OCI-LY3 (cell line): ENCODE results near the gene MAP4K5.

Source experiments
- H2AFZ ChIP-seq: fragments of 200-600, 300-600 bp; shearing (Covaris generic); 2 replicates; pipeline ENCODE4 v1.6.0; 2014; ENCODE audit warnings: antibody characterized with exemption, low read depth, low read length
- H3K27ac ChIP-seq: fragments of 200-600, 300-600 bp; sonication (generic); 2 replicates; pipeline ENCODE4 v1.5.1; 2014; ENCODE audit warnings: mild to moderate bottlenecking, low read length, moderate library complexity, mixed read lengths
- H3K27me3 ChIP-seq: fragments of 200-600, 300-600 bp; sonication (generic); 2 replicates; pipeline ENCODE4 v1.6.1; 2014; ENCODE audit warnings: low read depth, low read length, mixed read lengths
- H3K36me3 ChIP-seq: fragments of 200-600, 300-600 bp; sonication (generic); replicated peaks from 2 replicates; pipeline ENCODE3; 2014; ENCODE audit warnings: low read depth, low read length, mixed read lengths
- H3K4me1 ChIP-seq: fragments of 300-600, 200-600 bp; sonication (generic); 2 replicates; pipeline ENCODE4 v1.6.1; 2014; ENCODE audit warnings: low read length, mixed read lengths
- H3K4me2 ChIP-seq: fragments of 200-600, 300-600 bp; sonication (generic); 2 replicates; pipeline ENCODE4 v1.6.1; 2014; ENCODE audit warnings: low read length, mixed read lengths
- H3K4me3 ChIP-seq: fragments of 300-600, 200-600 bp; sonication (generic); 2 replicates; pipeline ENCODE4 v1.5.1; 2014; ENCODE audit warnings: antibody characterized with exemption, mild to moderate bottlenecking, low read length, moderate library complexity
- H3K79me2 ChIP-seq: fragments of 300-600, 200-600 bp; shearing (Covaris generic); 2 replicates; pipeline ENCODE4 v1.6.1; 2014; ENCODE audit warnings: mild to moderate bottlenecking, low read length, mixed read lengths
- H3K9ac ChIP-seq: fragments of 300-600, 200-600 bp; shearing (Covaris generic); 2 replicates; pipeline ENCODE4 v1.6.0; 2014; ENCODE audit warnings: mild to moderate bottlenecking, low read length, moderate library complexity
- H3K9me3 ChIP-seq: fragments of 200-600, 300-600 bp; shearing (Covaris generic); 2 replicates; pipeline ENCODE4 v1.6.1; 2014; ENCODE audit warnings: low read length, mixed read lengths; ENCODE audit not compliant: insufficient read depth
- H4K20me1 ChIP-seq: fragments of 200-600, 300-600 bp; sonication (generic); 2 replicates; pipeline ENCODE4 v1.6.1; 2016; ENCODE audit warnings: low read length, mixed read lengths; ENCODE audit not compliant: insufficient read depth
- EZH2phosphoT487 ChIP-seq: fragments of 200-600 bp; shearing (Covaris generic); IDR thresholded peaks from 2 replicates; pipeline ENCODE4 v1.6.1; 2018; ENCODE audit warnings: antibody characterized with exemption, mixed run types, low read depth
- TF ChIP-seq, protein P1 (sequence below): fragments of 200-600, 300-600 bp; sonication (generic); IDR thresholded peaks from 2 replicates; pipeline ENCODE4 v1.5.1; 2014; ENCODE audit warnings: antibody characterized with exemption, low read length, low read depth

The MAP4K5 gene

GRCh38 chr14:50497351-50497750 lies 35.0 kb downstream of the MAP4K5 start:
- TF ChIP-seq, protein P1, sequence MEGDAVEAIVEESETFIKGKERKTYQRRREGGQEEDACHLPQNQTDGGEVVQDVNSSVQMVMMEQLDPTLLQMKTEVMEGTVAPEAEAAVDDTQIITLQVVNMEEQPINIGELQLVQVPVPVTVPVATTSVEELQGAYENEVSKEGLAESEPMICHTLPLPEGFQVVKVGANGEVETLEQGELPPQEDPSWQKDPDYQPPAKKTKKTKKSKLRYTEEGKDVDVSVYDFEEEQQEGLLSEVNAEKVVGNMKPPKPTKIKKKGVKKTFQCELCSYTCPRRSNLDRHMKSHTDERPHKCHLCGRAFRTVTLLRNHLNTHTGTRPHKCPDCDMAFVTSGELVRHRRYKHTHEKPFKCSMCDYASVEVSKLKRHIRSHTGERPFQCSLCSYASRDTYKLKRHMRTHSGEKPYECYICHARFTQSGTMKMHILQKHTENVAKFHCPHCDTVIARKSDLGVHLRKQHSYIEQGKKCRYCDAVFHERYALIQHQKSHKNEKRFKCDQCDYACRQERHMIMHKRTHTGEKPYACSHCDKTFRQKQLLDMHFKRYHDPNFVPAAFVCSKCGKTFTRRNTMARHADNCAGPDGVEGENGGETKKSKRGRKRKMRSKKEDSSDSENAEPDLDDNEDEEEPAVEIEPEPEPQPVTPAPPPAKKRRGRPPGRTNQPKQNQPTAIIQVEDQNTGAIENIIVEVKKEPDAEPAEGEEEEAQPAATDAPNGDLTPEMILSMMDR, result no peak
- no peak for TF ChIP-seq EZH2phosphoT487
- Histone ChIP-seq H3K9me3 (no peaks in the 10 kb centered on the region), H3K9ac (no peak overlapping the region), H3K27ac (no peak overlapping the region), H4K20me1 (0 out of 2 replicates have a peak, but pooled peaks cover 2% of the 10 kb centered on the region), H3K27me3 (no peaks in the 10 kb centered on the region), H3K4me2 (no peak overlapping the region), H3K36me3 (no peaks in the 10 kb centered on the region), H3K4me1 (no peaks in the 10 kb centered on the region), H2AFZ (no peak overlapping the region), H3K4me3 (no peak overlapping the region), H3K79me2 (no peaks in the 10 kb centered on the region)

DNA sequence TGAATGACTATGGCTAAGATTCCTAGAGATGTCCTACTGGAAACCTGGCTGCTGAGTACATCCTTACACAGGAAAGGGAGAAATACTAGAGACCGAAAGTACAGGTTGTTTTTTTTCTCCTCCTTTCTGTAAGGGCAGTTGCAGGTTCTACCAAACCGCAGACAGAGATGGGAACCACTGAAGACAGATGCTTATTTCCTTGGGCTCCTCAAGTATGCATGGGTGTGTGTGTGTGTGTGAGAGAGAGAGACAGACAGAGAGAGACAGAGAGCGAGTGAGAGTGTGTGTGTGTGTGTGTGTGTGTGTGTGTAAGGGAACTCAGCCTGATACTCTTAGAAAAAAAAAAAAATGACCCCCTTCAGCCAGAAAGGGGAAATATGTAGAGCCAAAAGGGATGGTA lies 42.5 kb downstream of the MAP4K5 start:
- no peaks in the 10 kb centered on the region for H3K27me3 ChIP-seq
- no peak overlapping the region for H3K4me3 ChIP-seq
- H3K4me1 ChIP-seq, result no peaks in the 10 kb centered on the region
- no peak overlapping the region for H2AFZ ChIP-seq
- H3K36me3 ChIP-seq, result peaks cover 12% of the 10 kb centered on the region
- H3K9me3 ChIP-seq, result no peaks in the 10 kb centered on the region
- TF ChIP-seq EZH2phosphoT487, result no peak
- TF ChIP-seq, protein P1, result no peak
- no peak overlapping the region for H3K27ac ChIP-seq
- no peak overlapping the region for H3K9ac ChIP-seq
- H4K20me1 ChIP-seq, result no peaks in the 10 kb centered on the region
- no peaks in the 10 kb centered on the region for H3K79me2 ChIP-seq
- no peak overlapping the region for H3K4me2 ChIP-seq

- no peak for TF ChIP-seq EZH2phosphoT487
- TF ChIP-seq, protein P1, result no peak
- no peaks in the 10 kb centered on the region for H3K79me2 ChIP-seq
- H3K9me3 ChIP-seq, result no peaks in the 10 kb centered on the region
Observed at GRCh38 chr14:50488521-50488920, 43.8 kb downstream of the MAP4K5 start.

DNA sequence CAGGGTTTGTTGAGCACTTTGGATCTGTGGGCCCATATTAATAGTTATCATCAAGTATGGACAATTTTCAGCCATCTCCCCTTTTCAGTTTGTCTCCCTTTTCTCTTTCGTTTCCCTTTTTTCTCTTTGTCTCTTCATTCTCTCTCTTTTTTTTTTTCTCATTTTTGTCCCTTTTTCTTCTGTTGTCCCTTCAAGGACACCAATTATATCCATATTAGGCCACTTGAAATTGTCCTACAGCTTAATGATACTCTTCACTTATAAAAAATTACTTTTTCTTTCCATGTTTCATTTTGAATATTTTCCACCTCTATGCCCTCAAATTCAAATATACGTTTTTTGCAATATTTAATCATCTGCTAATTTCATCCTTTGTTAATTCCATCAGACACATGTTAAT lies 53.3 kb downstream of the MAP4K5 start:
- Histone ChIP-seq H3K4me1 (no peaks in the 10 kb centered on the region), H2AFZ (no peak overlapping the region), H3K79me2 (no peaks in the 10 kb centered on the region), H3K27me3 (no peaks in the 10 kb centered on the region), H3K4me3 (no peak overlapping the region), H3K36me3 (peaks cover 52% of the 10 kb centered on the region), H3K27ac (no peak overlapping the region), H3K9ac (no peak overlapping the region), H4K20me1 (no peaks in the 10 kb centered on the region), H3K9me3 (peaks cover 14% of the 10 kb centered on the region; the same call in 1 of the 2 replicates), H3K4me2 (no peak overlapping the region)
- TF ChIP-seq EZH2phosphoT487, result no peak
- TF ChIP-seq, protein P1, result no peak

More at GRCh38 chr14:50488521-50488920, 43.8 kb downstream of the MAP4K5 start:
- Histone ChIP-seq H3K4me1 (no peaks in the 10 kb centered on the region), H3K36me3 (peaks cover 12% of the 10 kb centered on the region), H4K20me1 (no peaks in the 10 kb centered on the region), H3K27me3 (no peaks in the 10 kb centered on the region), H3K9ac (no peak overlapping the region), H3K4me2 (no peak overlapping the region), H2AFZ (no peak overlapping the region), H3K27ac (no peak overlapping the region), H3K4me3 (no peak overlapping the region)
